HEK293 (cell line): ENCODE measurements around the gene KMO.

Source experiments
- CTCF ChIA-PET: fragments of 350-600 bp; formaldehyde crosslinking; extraction: SDS; loops from one replicate; lab custom pipeline; 2021; ENCODE audit warnings: antibody characterized with exemption; lab: Yijun Ruan, JAX
- POLR2A ChIA-PET: fragments of 300-600 bp; formaldehyde crosslinking; extraction: SDS; loops from one replicate; lab custom pipeline; 2020; ENCODE audit warnings: antibody characterized with exemption, inconsistent platforms; lab: Yijun Ruan, JAX
- H3K27ac ChIP-seq: fragments of 200-500 bp; sonication (Bioruptor generic); 2 replicates; pipeline ENCODE4 v1.5.1; 2014; ENCODE audit warnings: low read depth, low read length, control low read depth, inconsistent platforms; ENCODE audit errors: extremely low read depth
- H3K36me3 ChIP-seq, 2 experiments: fragments of 200-500 bp in 1 of 2; sonication (Bioruptor generic) in 1 of 2; 1 replicate in 1 of 2; 2 replicates in 1 of 2; pipeline ENCODE4 v1.5.1; 2014 to 2017; ENCODE audit warnings: inconsistent platforms in 2 of 2, low read length in 2 of 2; ENCODE audit not compliant: control insufficient read depth in 2 of 2, insufficient read depth in 1 of 2
- H3K4me1 ChIP-seq: fragments of 200-500 bp; sonication (Bioruptor generic); 2 replicates; pipeline ENCODE4 v1.5.1; 2014; ENCODE audit warnings: mild to moderate bottlenecking, low read length, inconsistent platforms; ENCODE audit not compliant: control insufficient read depth, insufficient read depth
- H3K4me3 ChIP-seq: 2 replicates; pipeline ENCODE4 v1.5.1; 2011; ENCODE audit warnings: low read depth, mild to moderate bottlenecking, control low read depth, low read length, moderate library complexity
- H3K9me3 ChIP-seq: fragments of 200-500 bp; sonication (Bioruptor generic); 2 replicates; pipeline ENCODE4 v1.5.1; 2014; ENCODE audit warnings: low read depth, low read length, inconsistent platforms; ENCODE audit not compliant: control insufficient read depth, insufficient read depth
- GFI1B ChIP-seq: fragments of 450-650 bp; formaldehyde crosslinking; IDR thresholded peaks from 2 replicates; pipeline ENCODE4 v1.5.1; 2016; ENCODE audit warnings: missing biosample characterization, missing genetic modification characterization
- KLF10 ChIP-seq: fragments of 450-650 bp; IDR thresholded peaks from 2 replicates; pipeline ENCODE4 v1.5.1; 2018; ENCODE audit warnings: missing biosample characterization, mild to moderate bottlenecking, missing genetic modification characterization
- SETDB1 ChIP-seq: IDR thresholded peaks from one replicate; pipeline ENCODE4 v1.6.1; 2017; ENCODE audit warnings: mild to moderate bottlenecking, low read length, moderate library complexity, mixed read lengths; ENCODE audit not compliant: insufficient read length
- ZBTB20 ChIP-seq: fragments of 450-650 bp; formaldehyde crosslinking; IDR thresholded peaks from 2 replicates; pipeline ENCODE4 v1.5.1; 2016; ENCODE audit warnings: missing biosample characterization, missing genetic modification characterization
- ZIC2 ChIP-seq: fragments of 450-650 bp; formaldehyde crosslinking; IDR thresholded peaks from 2 replicates; pipeline ENCODE4 v1.5.1; 2016; ENCODE audit warnings: missing biosample characterization, missing genetic modification characterization
- ZNF169 ChIP-seq: fragments of 450-650 bp; formaldehyde crosslinking; IDR thresholded peaks from 2 replicates; pipeline ENCODE4 v1.5.1; 2016; ENCODE audit warnings: missing biosample characterization, missing genetic modification characterization
- ZNF266 ChIP-seq: fragments of 450-650 bp; formaldehyde crosslinking; IDR thresholded peaks from 2 replicates; pipeline ENCODE4 v1.5.1; 2016; ENCODE audit warnings: missing biosample characterization, missing genetic modification characterization, low read depth
- ZNF341 ChIP-seq: fragments of 450-650 bp; formaldehyde crosslinking; IDR thresholded peaks from 2 replicates; pipeline ENCODE4; 2016; ENCODE audit warnings: low read depth, missing biosample characterization, missing genetic modification characterization
- ZNF366 ChIP-seq: fragments of 450-650 bp; formaldehyde crosslinking; conservative IDR thresholded peaks from 2 replicates; pipeline ENCODE4 v1.5.1; 2016; ENCODE audit warnings: missing biosample characterization, missing genetic modification characterization
- ZNF423 ChIP-seq: fragments of 450-650 bp; formaldehyde crosslinking; IDR thresholded peaks from 2 replicates; pipeline ENCODE4 v1.5.1; 2016; ENCODE audit warnings: missing biosample characterization, missing genetic modification characterization
- ZNF571 ChIP-seq: fragments of 450-650 bp; formaldehyde crosslinking; IDR thresholded peaks from 2 replicates; pipeline ENCODE4 v1.5.0; 2017; ENCODE audit warnings: missing biosample characterization, missing genetic modification characterization
- ZNF610 ChIP-seq: fragments of 450-650 bp; formaldehyde crosslinking; IDR thresholded peaks from 2 replicates; pipeline ENCODE4 v1.5.1; 2016; ENCODE audit warnings: missing biosample characterization, missing genetic modification characterization, borderline replicate concordance
- ZNF624 ChIP-seq: fragments of 450-650 bp; formaldehyde crosslinking; IDR thresholded peaks from 2 replicates; pipeline ENCODE4 v1.5.1; 2017; ENCODE audit warnings: missing biosample characterization, missing genetic modification characterization
- ZNF707 ChIP-seq: fragments of 450-650 bp; formaldehyde crosslinking; IDR thresholded peaks from 2 replicates; pipeline ENCODE4 v1.5.1; 2016; ENCODE audit warnings: missing biosample characterization, missing genetic modification characterization
- TF ChIP-seq, protein P1 (sequence below): fragments of 450-650 bp; formaldehyde crosslinking; IDR thresholded peaks from 2 replicates; pipeline ENCODE4 v1.5.1; 2016; ENCODE audit warnings: missing biosample characterization, missing genetic modification characterization
- TF ChIP-seq, protein P2 (sequence below): sonication (generic); formaldehyde crosslinking; IDR thresholded peaks from 2 replicates; pipeline ENCODE4 v1.8.1; 2022; ENCODE audit warnings: mild to moderate bottlenecking, moderate library complexity, missing genetic modification reagents
- TF ChIP-seq, protein P3 (sequence below): fragments of 450-650 bp; formaldehyde crosslinking; IDR thresholded peaks from 2 replicates; pipeline ENCODE4 v1.5.1; 2016; ENCODE audit warnings: missing biosample characterization, missing genetic modification characterization, borderline replicate concordance
- TF ChIP-seq, protein P4 (sequence below): fragments of 450-650 bp; formaldehyde crosslinking; IDR thresholded peaks from 2 replicates; pipeline ENCODE4 v1.5.1; 2016; ENCODE audit warnings: missing biosample characterization, missing genetic modification characterization

KMO gene

DNA sequence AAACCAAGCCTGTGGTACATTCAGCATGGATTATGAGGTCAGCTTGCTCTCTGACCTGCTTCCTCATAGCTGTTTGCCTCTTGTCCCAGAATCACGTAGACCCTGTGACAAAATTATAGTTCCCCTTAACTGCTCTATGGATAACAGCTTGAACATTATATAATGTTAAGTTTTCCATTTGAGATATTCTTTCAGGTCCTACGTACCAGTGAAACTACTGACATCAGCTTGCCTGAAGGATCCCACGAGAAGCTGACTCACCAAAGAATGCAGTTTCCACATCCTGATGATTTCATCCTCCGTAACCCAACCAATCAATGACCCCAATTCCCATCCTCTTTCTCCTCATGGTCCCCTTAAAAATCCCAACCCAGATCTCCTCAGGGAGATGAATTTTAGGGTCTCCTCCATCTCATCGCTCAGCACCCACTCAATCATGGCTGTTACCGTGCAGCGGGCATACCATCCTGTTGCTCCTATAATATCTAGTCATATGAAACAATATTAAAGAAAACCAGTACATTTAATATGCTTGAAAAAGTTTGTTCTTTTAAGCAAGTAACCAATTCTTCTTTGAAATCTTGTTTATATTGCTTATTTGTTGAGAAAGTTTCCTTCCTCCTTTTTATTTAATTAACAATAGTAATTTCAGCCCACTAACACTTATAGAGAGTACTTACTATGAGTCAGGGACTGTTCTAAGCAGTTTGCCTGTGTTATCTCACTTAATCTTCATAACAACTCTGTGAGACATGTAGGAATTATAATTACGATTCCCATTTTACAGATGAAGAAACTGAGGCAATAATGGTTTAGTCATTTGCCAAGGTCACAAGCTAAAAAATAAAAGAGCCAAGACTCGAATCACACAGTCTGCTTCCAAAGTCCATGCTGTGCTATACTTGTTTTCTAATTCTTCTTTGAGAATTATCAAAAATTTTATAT lies 80.6 kb downstream of the KMO start:
- no peak overlapping the region for H3K4me3 ChIP-seq
- POLR2A ChIA-PET, result no interaction called here
- CTCF ChIA-PET, result interaction anchor here (0.6 to 2.6 kb wide), 6 partner anchors 8 to 805 kb away, joined by 3 to 7 read pairs (median 5); no protein-coding TSS in a partner anchor
- no peak overlapping the region for H3K27ac ChIP-seq
- no peaks in the 10 kb centered on the region for H3K9me3 ChIP-seq
- TF ChIP-seq KLF10 (tag by site-specific recombination), result no peak
- no peak for TF ChIP-seq GFI1B (tag by site-specific recombination)
- no peak for TF ChIP-seq ZNF624
- no peak for TF ChIP-seq ZNF707
- TF ChIP-seq ZNF610 (tag by site-specific recombination), result no peak
- TF ChIP-seq ZNF266 (tag by site-specific recombination), result no peak
- TF ChIP-seq, protein P1, sequence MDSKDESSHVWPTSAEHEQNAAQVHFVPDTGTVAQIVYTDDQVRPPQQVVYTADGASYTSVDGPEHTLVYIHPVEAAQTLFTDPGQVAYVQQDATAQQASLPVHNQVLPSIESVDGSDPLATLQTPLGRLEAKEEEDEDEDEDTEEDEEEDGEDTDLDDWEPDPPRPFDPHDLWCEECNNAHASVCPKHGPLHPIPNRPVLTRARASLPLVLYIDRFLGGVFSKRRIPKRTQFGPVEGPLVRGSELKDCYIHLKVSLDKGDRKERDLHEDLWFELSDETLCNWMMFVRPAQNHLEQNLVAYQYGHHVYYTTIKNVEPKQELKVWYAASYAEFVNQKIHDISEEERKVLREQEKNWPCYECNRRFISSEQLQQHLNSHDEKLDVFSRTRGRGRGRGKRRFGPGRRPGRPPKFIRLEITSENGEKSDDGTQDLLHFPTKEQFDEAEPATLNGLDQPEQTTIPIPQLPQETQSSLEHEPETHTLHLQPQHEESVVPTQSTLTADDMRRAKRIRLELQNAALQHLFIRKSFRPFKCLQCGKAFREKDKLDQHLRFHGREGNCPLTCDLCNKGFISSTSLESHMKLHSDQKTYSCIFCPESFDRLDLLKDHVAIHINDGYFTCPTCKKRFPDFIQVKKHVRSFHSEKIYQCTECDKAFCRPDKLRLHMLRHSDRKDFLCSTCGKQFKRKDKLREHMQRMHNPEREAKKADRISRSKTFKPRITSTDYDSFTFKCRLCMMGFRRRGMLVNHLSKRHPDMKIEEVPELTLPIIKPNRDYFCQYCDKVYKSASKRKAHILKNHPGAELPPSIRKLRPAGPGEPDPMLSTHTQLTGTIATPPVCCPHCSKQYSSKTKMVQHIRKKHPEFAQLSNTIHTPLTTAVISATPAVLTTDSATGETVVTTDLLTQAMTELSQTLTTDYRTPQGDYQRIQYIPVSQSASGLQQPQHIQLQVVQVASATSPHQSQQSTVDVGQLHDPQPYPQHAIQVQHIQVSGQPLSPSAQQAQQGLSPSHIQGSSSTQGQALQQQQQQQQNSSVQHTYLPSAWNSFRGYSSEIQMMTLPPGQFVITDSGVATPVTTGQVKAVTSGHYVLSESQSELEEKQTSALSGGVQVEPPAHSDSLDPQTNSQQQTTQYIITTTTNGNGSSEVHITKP, result no peak
- TF ChIP-seq ZNF423 (tag by site-specific recombination), result no peak
- TF ChIP-seq, protein P2, sequence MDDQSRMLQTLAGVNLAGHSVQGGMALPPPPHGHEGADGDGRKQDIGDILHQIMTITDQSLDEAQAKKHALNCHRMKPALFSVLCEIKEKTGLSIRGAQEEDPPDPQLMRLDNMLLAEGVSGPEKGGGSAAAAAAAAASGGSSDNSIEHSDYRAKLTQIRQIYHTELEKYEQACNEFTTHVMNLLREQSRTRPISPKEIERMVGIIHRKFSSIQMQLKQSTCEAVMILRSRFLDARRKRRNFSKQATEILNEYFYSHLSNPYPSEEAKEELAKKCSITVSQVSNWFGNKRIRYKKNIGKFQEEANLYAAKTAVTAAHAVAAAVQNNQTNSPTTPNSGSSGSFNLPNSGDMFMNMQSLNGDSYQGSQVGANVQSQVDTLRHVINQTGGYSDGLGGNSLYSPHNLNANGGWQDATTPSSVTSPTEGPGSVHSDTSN (CRISPR knock-in tag), result no peak
- TF ChIP-seq ZNF169 (tag by site-specific recombination), result no peak
- TF ChIP-seq ZIC2, result no peak
- TF ChIP-seq SETDB1, result no peak
- TF ChIP-seq ZNF341, result no peak
- no peak for TF ChIP-seq ZNF366
- TF ChIP-seq, protein P3, sequence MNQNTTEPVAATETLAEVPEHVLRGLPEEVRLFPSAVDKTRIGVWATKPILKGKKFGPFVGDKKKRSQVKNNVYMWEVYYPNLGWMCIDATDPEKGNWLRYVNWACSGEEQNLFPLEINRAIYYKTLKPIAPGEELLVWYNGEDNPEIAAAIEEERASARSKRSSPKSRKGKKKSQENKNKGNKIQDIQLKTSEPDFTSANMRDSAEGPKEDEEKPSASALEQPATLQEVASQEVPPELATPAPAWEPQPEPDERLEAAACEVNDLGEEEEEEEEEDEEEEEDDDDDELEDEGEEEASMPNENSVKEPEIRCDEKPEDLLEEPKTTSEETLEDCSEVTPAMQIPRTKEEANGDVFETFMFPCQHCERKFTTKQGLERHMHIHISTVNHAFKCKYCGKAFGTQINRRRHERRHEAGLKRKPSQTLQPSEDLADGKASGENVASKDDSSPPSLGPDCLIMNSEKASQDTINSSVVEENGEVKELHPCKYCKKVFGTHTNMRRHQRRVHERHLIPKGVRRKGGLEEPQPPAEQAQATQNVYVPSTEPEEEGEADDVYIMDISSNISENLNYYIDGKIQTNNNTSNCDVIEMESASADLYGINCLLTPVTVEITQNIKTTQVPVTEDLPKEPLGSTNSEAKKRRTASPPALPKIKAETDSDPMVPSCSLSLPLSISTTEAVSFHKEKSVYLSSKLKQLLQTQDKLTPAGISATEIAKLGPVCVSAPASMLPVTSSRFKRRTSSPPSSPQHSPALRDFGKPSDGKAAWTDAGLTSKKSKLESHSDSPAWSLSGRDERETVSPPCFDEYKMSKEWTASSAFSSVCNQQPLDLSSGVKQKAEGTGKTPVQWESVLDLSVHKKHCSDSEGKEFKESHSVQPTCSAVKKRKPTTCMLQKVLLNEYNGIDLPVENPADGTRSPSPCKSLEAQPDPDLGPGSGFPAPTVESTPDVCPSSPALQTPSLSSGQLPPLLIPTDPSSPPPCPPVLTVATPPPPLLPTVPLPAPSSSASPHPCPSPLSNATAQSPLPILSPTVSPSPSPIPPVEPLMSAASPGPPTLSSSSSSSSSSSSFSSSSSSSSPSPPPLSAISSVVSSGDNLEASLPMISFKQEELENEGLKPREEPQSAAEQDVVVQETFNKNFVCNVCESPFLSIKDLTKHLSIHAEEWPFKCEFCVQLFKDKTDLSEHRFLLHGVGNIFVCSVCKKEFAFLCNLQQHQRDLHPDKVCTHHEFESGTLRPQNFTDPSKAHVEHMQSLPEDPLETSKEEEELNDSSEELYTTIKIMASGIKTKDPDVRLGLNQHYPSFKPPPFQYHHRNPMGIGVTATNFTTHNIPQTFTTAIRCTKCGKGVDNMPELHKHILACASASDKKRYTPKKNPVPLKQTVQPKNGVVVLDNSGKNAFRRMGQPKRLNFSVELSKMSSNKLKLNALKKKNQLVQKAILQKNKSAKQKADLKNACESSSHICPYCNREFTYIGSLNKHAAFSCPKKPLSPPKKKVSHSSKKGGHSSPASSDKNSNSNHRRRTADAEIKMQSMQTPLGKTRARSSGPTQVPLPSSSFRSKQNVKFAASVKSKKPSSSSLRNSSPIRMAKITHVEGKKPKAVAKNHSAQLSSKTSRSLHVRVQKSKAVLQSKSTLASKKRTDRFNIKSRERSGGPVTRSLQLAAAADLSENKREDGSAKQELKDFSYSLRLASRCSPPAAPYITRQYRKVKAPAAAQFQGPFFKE (tag by site-specific recombination), result no peak
- no peak for TF ChIP-seq ZBTB20 (tag by site-specific recombination)
- TF ChIP-seq, protein P4, sequence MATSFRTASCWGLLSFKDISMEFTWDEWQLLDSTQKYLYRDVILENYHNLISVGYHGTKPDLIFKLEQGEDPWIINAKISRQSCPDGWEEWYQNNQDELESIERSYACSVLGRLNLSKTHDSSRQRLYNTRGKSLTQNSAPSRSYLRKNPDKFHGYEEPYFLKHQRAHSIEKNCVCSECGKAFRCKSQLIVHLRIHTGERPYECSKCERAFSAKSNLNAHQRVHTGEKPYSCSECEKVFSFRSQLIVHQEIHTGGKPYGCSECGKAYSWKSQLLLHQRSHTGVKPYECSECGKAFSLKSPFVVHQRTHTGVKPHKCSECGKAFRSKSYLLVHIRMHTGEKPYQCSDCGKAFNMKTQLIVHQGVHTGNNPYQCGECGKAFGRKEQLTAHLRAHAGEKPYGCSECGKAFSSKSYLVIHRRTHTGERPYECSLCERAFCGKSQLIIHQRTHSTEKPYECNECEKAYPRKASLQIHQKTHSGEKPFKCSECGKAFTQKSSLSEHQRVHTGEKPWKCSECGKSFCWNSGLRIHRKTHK (tag by site-specific recombination), result no peak
- TF ChIP-seq ZNF571 (tag by site-specific recombination), result no peak
- H3K36me3 ChIP-seq, result no peaks in the 10 kb centered on the region
- no peaks in the 10 kb centered on the region for H3K4me1 ChIP-seq
